SK-N-SH (cell line): ENCODE results near the gene LPCAT2. TPM values are rescaled to one million over a fixed set of nuclear protein-coding genes. Genes with fewer than 3 reads are reported as not detected.
A peak's percentile ranks its signal among the peaks of the same experiment; 100 is the strongest.

Experiments
- CTCF ChIA-PET: fragments of 300-600, 350-600 bp; formaldehyde crosslinking; extraction: SDS; loops from one replicate; lab custom pipeline; 2021; lab: Yijun Ruan, JAX
- POLR2A ChIA-PET: fragments of 350-600 bp; sonication (Branson Sonifier 250); formaldehyde crosslinking; extraction: SDS; loops from one replicate; lab custom pipeline; 2020; ENCODE audit warnings: antibody characterized with exemption, inconsistent platforms; lab: Yijun Ruan, JAX
- DNase-seq: peaks from one replicate; pipeline ENCODE4 v3.0.0; 2012
- H2AFZ ChIP-seq: fragments of 200-600 bp; sonication (generic); 2 replicates; pipeline ENCODE4 v1.8.1; 2016; ENCODE audit warnings: antibody characterized with exemption, mild to moderate bottlenecking, low read depth
- H3F3A ChIP-seq: fragments of 200-600 bp; sonication (generic); replicated peaks from 2 replicates; pipeline ENCODE3; 2016; ENCODE audit warnings: antibody characterized with exemption, mild to moderate bottlenecking; ENCODE audit not compliant: insufficient read depth
- H3K27ac ChIP-seq, 2 experiments: fragments of 200-500 bp in 1 of 2; fragments of 200-600 bp in 1 of 2; sonication (Bioruptor generic) in 1 of 2; sonication (generic), shearing (Covaris generic) in 1 of 2; 2 replicates each; pipeline versions ENCODE4 v1.5.1 to v1.6.1; 2014 to 2016; ENCODE audit warnings: low read depth in 2 of 2, inconsistent platforms in 1 of 2, low read length in 1 of 2, mild to moderate bottlenecking in 1 of 2, mixed read lengths in 1 of 2
- H3K27me3 ChIP-seq: fragments of 200-600 bp; sonication (generic), shearing (Covaris generic); 2 replicates; pipeline ENCODE4 v1.6.1; 2016; ENCODE audit warnings: mixed run types; ENCODE audit not compliant: insufficient read depth
- H3K36me3 ChIP-seq, 2 experiments: fragments of 200-500 bp in 1 of 2; fragments of 200-600 bp in 1 of 2; sonication (Bioruptor generic) in 1 of 2; sonication (generic) in 1 of 2; replicated peaks in 1 of 2; 2 replicates each; pipeline versions ENCODE3 to v1.5.1; 2014 to 2016; ENCODE audit warnings: low read length in 1 of 2, mild to moderate bottlenecking in 1 of 2; ENCODE audit not compliant: insufficient read depth in 2 of 2, control insufficient read depth in 1 of 2
- H3K4me1 ChIP-seq, 2 experiments: fragments of 200-500 bp in 1 of 2; fragments of 200-600 bp in 1 of 2; sonication (Bioruptor generic) in 1 of 2; sonication (generic), shearing (Covaris generic) in 1 of 2; 2 replicates each; pipeline versions ENCODE4 v1.5.1 to v1.6.1; 2014 to 2016; ENCODE audit warnings: low read depth in 1 of 2, low read length in 1 of 2, mixed run types in 1 of 2; ENCODE audit not compliant: insufficient read depth in 2 of 2, control insufficient read depth in 1 of 2
- H3K4me2 ChIP-seq: fragments of 200-600 bp; sonication (generic), shearing (Covaris generic); 2 replicates; pipeline ENCODE4 v1.6.1; 2017; ENCODE audit warnings: mixed run types
- H3K4me3 ChIP-seq, 2 experiments: fragments of 200-500 bp in 1 of 2; fragments of 200-600 bp in 1 of 2; sonication (Bioruptor generic) in 1 of 2; sonication (generic), shearing (Covaris generic) in 1 of 2; 2 replicates each; pipeline versions ENCODE4 v1.5.1 to v1.8.1; 2014 to 2016; ENCODE audit warnings: low read depth in 2 of 2, inconsistent platforms in 1 of 2, low read length in 1 of 2, mild to moderate bottlenecking in 1 of 2, mixed read lengths in 1 of 2, moderate library complexity in 1 of 2
- H3K79me2 ChIP-seq: fragments of 200-600 bp; sonication (generic); 2 replicates; pipeline ENCODE4 v1.8.1; 2017; ENCODE audit warnings: mild to moderate bottlenecking; ENCODE audit not compliant: insufficient read depth
- H3K9ac ChIP-seq: fragments of 200-600 bp; sonication (generic); 2 replicates; pipeline ENCODE4 v1.6.1; 2017; ENCODE audit warnings: mixed run types
- H3K9me2 ChIP-seq: fragments of 200-600 bp; sonication (generic); 2 replicates; pipeline ENCODE4 v1.6.1; 2017; ENCODE audit warnings: mixed run types
- H3K9me3 ChIP-seq: fragments of 200-600 bp; sonication (generic); 2 replicates; pipeline ENCODE4 v1.6.1; 2017; ENCODE audit warnings: mixed run types, mild to moderate bottlenecking, moderate library complexity
- H4K20me1 ChIP-seq: fragments of 200-600 bp; sonication (generic); 2 replicates; pipeline ENCODE4 v1.6.1; 2017; ENCODE audit warnings: mild to moderate bottlenecking, mixed run types; ENCODE audit not compliant: insufficient read depth
- CTCF ChIP-seq: fragments of 200-600 bp; sonication (generic); IDR thresholded peaks from 2 replicates; pipeline ENCODE4 v1.6.1; 2017; ENCODE audit warnings: antibody characterized with exemption, mild to moderate bottlenecking, moderate library complexity
- ELF1 ChIP-seq: IDR thresholded peaks from 2 replicates; pipeline ENCODE4 v1.4.0; 2012
- EZH2phosphoT487 ChIP-seq: fragments of 200-600 bp; sonication (generic); IDR thresholded peaks from 2 replicates; pipeline ENCODE4 v1.6.1; 2017; ENCODE audit warnings: low read depth, mixed run types, mild to moderate bottlenecking, antibody characterized with exemption, moderate library complexity, borderline replicate concordance
- FOSL2 ChIP-seq: IDR thresholded peaks from 2 replicates; pipeline ENCODE4 v1.4.0; 2012; ENCODE audit warnings: low read depth, mild to moderate bottlenecking, moderate library complexity, borderline replicate concordance
- GATA2 ChIP-seq: sonication (generic); formaldehyde crosslinking; IDR thresholded peaks from 2 replicates; pipeline ENCODE4 v1.5.0; 2020; ENCODE audit warnings: mild to moderate bottlenecking, missing genetic modification reagents
- MAX ChIP-seq: IDR thresholded peaks from 2 replicates; pipeline ENCODE4 v1.4.0; 2012; ENCODE audit warnings: low read depth
- NRF1 ChIP-seq: IDR thresholded peaks from 2 replicates; pipeline ENCODE4 v1.6.1; 2012; ENCODE audit warnings: low read depth, mild to moderate bottlenecking, low read length
- POLR2AphosphoS5 ChIP-seq: IDR thresholded peaks from 2 replicates; pipeline ENCODE4 v1.6.1; 2012; ENCODE audit warnings: low read depth, low read length
- RCOR1 ChIP-seq: fragments of 150-350 bp; IDR thresholded peaks from 2 replicates; pipeline ENCODE4 v1.6.1; 2017; ENCODE audit warnings: antibody characterized with exemption, low read length
- REST ChIP-seq: IDR thresholded peaks from 2 replicates; pipeline ENCODE4 v1.6.1; 2012; ENCODE audit warnings: mild to moderate bottlenecking, low read depth, low read length, moderate library complexity
- TAF1 ChIP-seq: IDR thresholded peaks from 2 replicates; pipeline ENCODE4 v1.6.1; 2012; ENCODE audit warnings: low read depth, mild to moderate bottlenecking, low read length, moderate library complexity, borderline replicate concordance
- TCF12 ChIP-seq: IDR thresholded peaks from 2 replicates; pipeline ENCODE4 v1.4.0; 2012
- YY1 ChIP-seq: IDR thresholded peaks from 2 replicates; pipeline ENCODE4 v1.4.0; 2012; ENCODE audit warnings: low read depth, mild to moderate bottlenecking
- ZBTB33 ChIP-seq: IDR thresholded peaks from 2 replicates; pipeline ENCODE4 v1.4.0; 2012; ENCODE audit warnings: low read depth, borderline replicate concordance
- WGBS: methylation state at CpG from one replicate; pipeline ENCODE4 v1.1.6; 2017; ENCODE audit warnings: low lambda C conversion rate; 5-methylcytosine and 5-hydroxymethylcytosine counted together
- polyA plus RNA-seq, 3 experiments: library from polyadenylated mRNA; depleted of rRNA; stranded (reverse); fragments of >200 nt; gene quantifications; 2 replicates each; pipeline ENCODE4 v1.2.3, GENCODE V29; 2012
- TF ChIP-seq, protein P1 (sequence below): IDR thresholded peaks from 2 replicates; pipeline ENCODE4; 2012
- TF ChIP-seq, protein P2 (sequence below): fragments of 150-350 bp; IDR thresholded peaks from 2 replicates; pipeline ENCODE4 v1.6.1; 2017; ENCODE audit warnings: antibody characterized with exemption, low read length, low read depth, borderline replicate concordance
- TF ChIP-seq, protein P3 (sequence below): fragments of 150-350 bp; IDR thresholded peaks from 2 replicates; pipeline ENCODE4 v1.6.1; 2016; ENCODE audit warnings: mild to moderate bottlenecking, low read depth, low read length

Gene LPCAT2
- polyA plus RNA-seq, 1 of the 3 experiments (the other 2 are of a cell fraction) = 9.1 TPM

DNA sequence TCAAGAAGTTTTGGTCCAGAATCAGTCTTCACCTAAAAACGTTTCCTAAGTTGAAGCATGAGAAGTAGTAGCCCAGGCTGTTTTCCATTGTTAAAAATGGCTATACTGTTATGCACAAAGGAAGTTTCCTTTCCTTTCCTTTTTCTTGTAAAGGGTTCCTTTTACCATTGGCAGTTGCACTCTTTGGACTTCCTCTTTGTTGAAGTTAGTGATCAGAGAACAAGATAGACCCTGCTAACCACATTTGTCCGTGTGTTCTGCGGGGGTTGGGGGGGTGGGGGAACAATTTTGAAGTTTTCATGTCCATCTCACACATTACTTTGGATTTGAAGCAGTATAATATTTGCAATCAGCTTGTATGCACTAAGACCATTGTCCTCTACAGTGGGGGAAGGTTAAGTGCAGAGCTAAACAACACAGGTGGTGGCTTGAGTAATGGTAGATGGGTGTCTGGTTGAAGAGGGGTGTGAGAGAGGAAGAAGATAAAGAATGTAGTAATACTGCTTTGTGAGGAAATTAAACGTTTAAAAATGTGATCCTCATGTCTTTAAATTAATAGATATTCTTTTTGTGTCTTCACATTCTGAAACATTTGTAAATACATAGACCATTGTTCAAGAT, 1.4 kb downstream of the LPCAT2 start:
- TF ChIP-seq YY1 (no peak), REST (no peak), TAF1 (no peak), RCOR1 (no peak), TCF12 (no peak), NRF1 (no peak), MAX (no peak), ELF1 (no peak), EZH2phosphoT487 (no peak), POLR2AphosphoS5 (no peak; the same call in 1 of the 2 replicates), ZBTB33 (no peak), FOSL2 (no peak), CTCF (no peak), GATA2 (CRISPR knock-in tag) (no peak)
- TF ChIP-seq, protein P1, sequence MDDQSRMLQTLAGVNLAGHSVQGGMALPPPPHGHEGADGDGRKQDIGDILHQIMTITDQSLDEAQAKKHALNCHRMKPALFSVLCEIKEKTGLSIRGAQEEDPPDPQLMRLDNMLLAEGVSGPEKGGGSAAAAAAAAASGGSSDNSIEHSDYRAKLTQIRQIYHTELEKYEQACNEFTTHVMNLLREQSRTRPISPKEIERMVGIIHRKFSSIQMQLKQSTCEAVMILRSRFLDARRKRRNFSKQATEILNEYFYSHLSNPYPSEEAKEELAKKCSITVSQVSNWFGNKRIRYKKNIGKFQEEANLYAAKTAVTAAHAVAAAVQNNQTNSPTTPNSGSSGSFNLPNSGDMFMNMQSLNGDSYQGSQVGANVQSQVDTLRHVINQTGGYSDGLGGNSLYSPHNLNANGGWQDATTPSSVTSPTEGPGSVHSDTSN = no peak
- TF ChIP-seq, protein P2, sequence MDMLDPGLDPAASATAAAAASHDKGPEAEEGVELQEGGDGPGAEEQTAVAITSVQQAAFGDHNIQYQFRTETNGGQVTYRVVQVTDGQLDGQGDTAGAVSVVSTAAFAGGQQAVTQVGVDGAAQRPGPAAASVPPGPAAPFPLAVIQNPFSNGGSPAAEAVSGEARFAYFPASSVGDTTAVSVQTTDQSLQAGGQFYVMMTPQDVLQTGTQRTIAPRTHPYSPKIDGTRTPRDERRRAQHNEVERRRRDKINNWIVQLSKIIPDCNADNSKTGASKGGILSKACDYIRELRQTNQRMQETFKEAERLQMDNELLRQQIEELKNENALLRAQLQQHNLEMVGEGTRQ = no peak
- TF ChIP-seq, protein P3, sequence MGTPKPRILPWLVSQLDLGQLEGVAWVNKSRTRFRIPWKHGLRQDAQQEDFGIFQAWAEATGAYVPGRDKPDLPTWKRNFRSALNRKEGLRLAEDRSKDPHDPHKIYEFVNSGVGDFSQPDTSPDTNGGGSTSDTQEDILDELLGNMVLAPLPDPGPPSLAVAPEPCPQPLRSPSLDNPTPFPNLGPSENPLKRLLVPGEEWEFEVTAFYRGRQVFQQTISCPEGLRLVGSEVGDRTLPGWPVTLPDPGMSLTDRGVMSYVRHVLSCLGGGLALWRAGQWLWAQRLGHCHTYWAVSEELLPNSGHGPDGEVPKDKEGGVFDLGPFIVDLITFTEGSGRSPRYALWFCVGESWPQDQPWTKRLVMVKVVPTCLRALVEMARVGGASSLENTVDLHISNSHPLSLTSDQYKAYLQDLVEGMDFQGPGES = no peak
- Histone ChIP-seq H3K4me2 (peak overlapping the region; percentile 92), H3K27me3 (no peaks in the 10 kb centered on the region), H3K4me1 (peaks cover 0 to 2% of the 10 kb centered on the region in 2 experiments; a peak in 1 of 4 replicates), H3K9me3 (peaks cover 14% of the 10 kb centered on the region; the same call in 1 of the 2 replicates), H3K79me2 (peaks cover 62% of the 10 kb centered on the region), H3K4me3 (peak overlapping the region; percentile 59 to 89), H3K36me3 (peaks cover 44 to 78% of the 10 kb centered on the region in 2 experiments), H3K27ac (peak overlapping the region; percentile 69 to 80), H2AFZ (no peak overlapping the region), H4K20me1 (no peaks in the 10 kb centered on the region), H3K9ac (peak overlapping the region; percentile 90), H3K9me2 (no peaks in the 10 kb centered on the region), H3F3A (peaks cover 45% of the 10 kb centered on the region)
- CTCF ChIA-PET = interaction anchor here (1.4 to 1.7 kb wide), 3 partner anchors 9 to 45 kb away, joined by 3 to 9 read pairs (median 8); no protein-coding TSS in a partner anchor
- no peak for DNase-seq
- POLR2A ChIA-PET = interaction anchor here (1.0 kb wide), 1 partner anchor 147 kb away, joined by 3 read pairs; no protein-coding TSS in a partner anchor
- 26% methylated on average over 4 of the region's 4 CpGs for WGBS
